K562 (cell line): ENCODE measurements around the gene RPS6KA4. TPM values are rescaled to one million over a fixed set of nuclear protein-coding genes. Genes with fewer than 3 reads are reported as not detected.

Experiments
- ATAC-seq: fragments of 200-7000 bp; cut with Tn5 transposase; 3 replicates; pipeline ENCODE4 v1.9.1; 2020; ENCODE audit warnings: moderate library complexity
- BruUV-seq: library from RNA; stranded (reverse); fragments of 400-500 nt; replicated peaks from 2 replicates; lab custom pipeline; 2021; lab: Mats Ljungman, UMichigan
- CTCF ChIA-PET: fragments of 300-600 bp; formaldehyde crosslinking; extraction: SDS; loops from one replicate; lab custom pipeline; 2021; ENCODE audit warnings: low intra/inter-chr PET ratio; lab: Yijun Ruan, JAX
- POLR2A ChIA-PET: fragments of 300-600, 350-650 bp; sonication (Branson Sonifier 250); formaldehyde crosslinking; extraction: SDS; loops from one replicate; lab custom pipeline; 2021; ENCODE audit warnings: antibody characterized with exemption, inconsistent platforms; lab: Yijun Ruan, JAX
- DNase-seq, 4 experiments: peaks; one replicate each; pipeline versions ENCODE4 v3.0.0 to v3.0.0-alpha.2; 2011 to 2018; ENCODE audit warnings: low spot score in 3 of 4, mixed read lengths in 3 of 4; ENCODE audit errors: extremely low read depth in 1 of 4
- FAIRE-seq: peaks from 2 replicates; lab custom pipeline; 2011; peaks lifted over from hg19 to GRCh38; lab: Jason Lieb, UNC
- H2AFZ ChIP-seq: 2 replicates; pipeline ENCODE4 v1.6.0; 2011; ENCODE audit warnings: low read depth, low read length, control low read depth, inconsistent platforms
- H3K27ac ChIP-seq: fragments of 200-600 bp; 3 replicates; pipeline ENCODE4 v1.8.0; 2011; ENCODE audit warnings: low read depth, mild to moderate bottlenecking, control low read depth, inconsistent platforms, low read length, moderate library complexity, mixed read lengths; ENCODE audit errors: extremely low read depth
- H3K27me3 ChIP-seq, 2 experiments: fragments of 300-600 bp in 1 of 2; 2 replicates in 1 of 2; 3 replicates in 1 of 2; pipeline versions ENCODE4 v1.6.0 to v1.8.0; 2011; ENCODE audit warnings: inconsistent platforms in 2 of 2, low read length in 2 of 2, mild to moderate bottlenecking in 1 of 2, mixed read lengths in 1 of 2, moderate library complexity in 1 of 2; ENCODE audit not compliant: control insufficient read depth in 2 of 2, insufficient read depth in 2 of 2
- H3K36me3 ChIP-seq: fragments of 300-600 bp; 3 replicates; pipeline ENCODE4 v1.8.0; 2011; ENCODE audit warnings: mild to moderate bottlenecking, low read length, inconsistent platforms; ENCODE audit not compliant: control insufficient read depth, insufficient read depth
- H3K4me1 ChIP-seq, 2 experiments: fragments of 200-600 bp in 1 of 2; replicated peaks in 1 of 2; 2 replicates in 1 of 2; 3 replicates in 1 of 2; pipeline versions ENCODE4 v1.5.1 to v1.8.0; 2011; ENCODE audit warnings: inconsistent platforms in 2 of 2, low read length in 2 of 2, mild to moderate bottlenecking in 1 of 2, mixed read lengths in 1 of 2, moderate library complexity in 1 of 2; ENCODE audit not compliant: control insufficient read depth in 2 of 2, insufficient read depth in 2 of 2
- H3K4me2 ChIP-seq: 2 replicates; pipeline ENCODE4 v1.6.1; 2011; ENCODE audit warnings: low read length, control low read depth, inconsistent platforms, mixed read lengths; ENCODE audit not compliant: insufficient read depth
- H3K4me3 ChIP-seq: fragments of 200-600 bp; sonication (generic), shearing (Covaris generic); 2 replicates; pipeline ENCODE4 v1.5.1; 2016; ENCODE audit warnings: control low read depth, inconsistent platforms
- H3K79me2 ChIP-seq: fragments of 200-600 bp; 3 replicates; pipeline ENCODE4 v1.8.0; 2011; ENCODE audit warnings: low read length, inconsistent platforms; ENCODE audit not compliant: control insufficient read depth, insufficient read depth
- H3K9ac ChIP-seq, 2 experiments: 2 replicates each; pipeline versions ENCODE4 v1.6.0 to v1.6.1; 2011; ENCODE audit warnings: low read depth in 2 of 2, low read length in 2 of 2, control low read depth in 1 of 2, inconsistent platforms in 1 of 2, mild to moderate bottlenecking in 1 of 2, mixed read lengths in 1 of 2; ENCODE audit not compliant: insufficient read depth in 1 of 2
- H3K9me1 ChIP-seq: one replicate; pipeline ENCODE4 v1.6.0; 2011; ENCODE audit warnings: inconsistent platforms, mild to moderate bottlenecking, low read length, moderate library complexity; ENCODE audit not compliant: control insufficient read depth, insufficient read depth
- H3K9me3 ChIP-seq: replicated peaks from 2 replicates; pipeline ENCODE4 v1.5.1; 2011; ENCODE audit warnings: low read depth, low read length, inconsistent platforms; ENCODE audit not compliant: control insufficient read depth, insufficient read depth
- H4K20me1 ChIP-seq: replicated peaks from 2 replicates; pipeline ENCODE4 v1.6.1; 2011; ENCODE audit warnings: low read length, inconsistent platforms, mixed read lengths; ENCODE audit not compliant: control insufficient read depth, insufficient read depth
- DEAF1 ChIP-seq: fragments of 450-650 bp; formaldehyde crosslinking; IDR thresholded peaks from 2 replicates; pipeline ENCODE4 v1.4.0; 2020; ENCODE audit warnings: mild to moderate bottlenecking, moderate library complexity
- NFXL1 ChIP-seq: fragments of 450-650 bp; formaldehyde crosslinking; IDR thresholded peaks from 2 replicates; pipeline ENCODE4 v1.4.0; 2021; ENCODE audit warnings: mild to moderate bottlenecking
- NONO ChIP-seq, 2 experiments: fragments of 200-400 bp in 1 of 2; fragments of 450-650 bp in 1 of 2; formaldehyde crosslinking in 1 of 2; IDR thresholded peaks; 2 replicates each; pipeline ENCODE4 v1.6.1; 2017; ENCODE audit warnings: low read depth in 2 of 2, mild to moderate bottlenecking in 2 of 2, moderate library complexity in 2 of 2, low read length in 1 of 2
- RAD21 ChIP-seq, 2 experiments: fragments of 250-450 bp in 1 of 2; fragments of 450-650 bp in 1 of 2; sonication (Bioruptor Pico) in 1 of 2; formaldehyde crosslinking in 1 of 2; IDR thresholded peaks in 1 of 2; conservative IDR thresholded peaks in 1 of 2; 2 replicates each; pipeline versions ENCODE4 v1.4.0 to v1.8.0; 2020 to 2022; ENCODE audit warnings: mild to moderate bottlenecking in 2 of 2, moderate library complexity in 1 of 2
- RAD51 ChIP-seq: fragments of 450-650 bp; IDR thresholded peaks from 2 replicates; pipeline ENCODE4 v1.7.1; 2016; ENCODE audit warnings: low read depth, mild to moderate bottlenecking, borderline replicate concordance
- ZNF408 ChIP-seq: fragments of 250-450 bp; sonication (Bioruptor Pico); IDR thresholded peaks from 2 replicates; pipeline ENCODE4 v1.4.0; 2020; ENCODE audit warnings: low read depth, mild to moderate bottlenecking, moderate library complexity
- ZNF77 ChIP-seq: fragments of 250-450 bp; sonication (Bioruptor Pico); IDR thresholded peaks from 2 replicates; pipeline ENCODE4 v1.5.0; 2020
- ZZZ3 ChIP-seq: fragments of 450-650 bp; IDR thresholded peaks from 2 replicates; pipeline ENCODE4 v1.6.1; 2016; ENCODE audit warnings: antibody characterized with exemption, mild to moderate bottlenecking, moderate library complexity
- WGBS: fragments of 100-300 bp; shearing (Covaris generic); methylation state at CpG from one replicate; pipeline ENCODE4 v1.1.6; 2016; ENCODE audit warnings: low coverage, mixed read lengths; ENCODE audit not compliant: insufficient coverage; ENCODE audit errors: missing lambda C conversion rate; 5-methylcytosine and 5-hydroxymethylcytosine counted together
- in situ Hi-C: fragments of 300-500 bp; cut with MboI; formaldehyde crosslinking; loops from 4 replicates; pipeline ENCODE4 v1.15.0; 2018; ENCODE audit warnings: inconsistent platforms, mixed read lengths
- intact Hi-C: fragments of 100-400 bp; cut with micrococcal nuclease; formaldehyde crosslinking; loops from 2 replicates; pipeline ENCODE4 v1.14.2; 2022
- polyA plus RNA-seq, 8 experiments: library from polyadenylated mRNA; depleted of rRNA in 4 of 8; stranded (reverse) in 5 of 8; unstranded in 3 of 8; fragments of >200 nt; fragmentation: Nextera tagmentation in 2 of 8; fragmentation: Illumina TruSeq in 1 of 8; extraction: Ambion mirVana in 2 of 8; extraction: Trizol in 1 of 8; gene quantifications; 2 replicates each; pipeline versions ENCODE4 v1.2.1 to v1.2.3, GENCODE V29; 2011 to 2014; ENCODE audit warnings: inconsistent platforms in 1 of 8, missing spikeins in 1 of 8
- total RNA-seq, 7 experiments: library from RNA; depleted of rRNA in 6 of 7; stranded (reverse); fragments of >200 nt in 6 of 7; fragmentation: Illumina TruSeq in 2 of 7; extraction: Trizol in 2 of 7; gene quantifications; 2 replicates each; pipeline versions ENCODE4 v1.2.1 to v1.2.3, GENCODE V29; 2011 to 2021; ENCODE audit warnings: low replicate concordance in 1 of 7
- TF ChIP-seq, protein P1 (sequence below), 2 experiments: fragments of 450-650 bp in 1 of 2; sonication (generic) in 1 of 2; formaldehyde crosslinking in 1 of 2; IDR thresholded peaks; 2 replicates each; pipeline versions ENCODE4 v1.7.1 to v1.9.0; 2016 to 2022; ENCODE audit warnings: inconsistent platforms in 1 of 2, mild to moderate bottlenecking in 1 of 2, missing genetic modification reagents in 1 of 2

The RPS6KA4 gene
- total and polyA plus RNA-seq, 9 of the 15 experiments (the other 6 are each of a cell fraction or from before 2014, with no cell fraction given), result 0.15 to 23.8 (median 9.8) TPM

DNA sequence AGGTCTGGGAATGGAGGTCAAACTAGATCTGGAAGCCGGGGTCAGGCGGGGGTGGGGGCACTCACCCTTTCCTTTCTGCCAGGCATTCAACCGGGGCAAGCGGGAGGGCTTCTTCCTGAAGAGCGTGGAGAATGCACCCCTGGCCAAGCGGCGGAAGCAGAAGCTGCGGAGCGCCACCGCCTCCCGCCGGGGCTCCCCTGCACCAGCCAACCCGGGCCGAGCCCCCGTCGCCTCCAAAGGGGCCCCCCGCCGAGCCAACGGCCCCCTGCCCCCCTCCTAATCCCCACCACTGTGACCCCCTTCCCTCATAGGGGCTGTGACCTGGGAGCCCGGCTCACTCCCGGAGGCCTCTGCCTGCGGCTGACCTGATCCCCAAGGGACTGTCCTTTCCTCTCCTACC, 12.2 kb downstream of the RPS6KA4 start (continued):
- TF ChIP-seq RAD21 (CRISPR knock-in tag; conservative IDR thresholded peaks at IDR 0.05 in 1 of 2, IDR thresholded peaks at IDR 0.05 in 1 of 2), result no peak

- no peak for DNase-seq
- Histone ChIP-seq H3K36me3 (peaks cover 30% of the 10 kb centered on the region; the same call in 2 of the 3 replicates), H3K79me2 (no peaks in the 10 kb centered on the region), H3K9me3 (no peaks in the 10 kb centered on the region; the same call in 1 of the 2 replicates), H3K27ac (no peak overlapping the region), H3K4me2 (no peak overlapping the region), H2AFZ (no peak overlapping the region; the same call in 1 of the 2 replicates), H4K20me1 (no peaks in the 10 kb centered on the region), H3K9ac (no peak overlapping the region), H3K4me3 (no peak overlapping the region), H3K9me1 (no peaks in the 10 kb centered on the region), H3K27me3 (no peaks in the 10 kb centered on the region), H3K4me1 (peaks cover 0 to 26% of the 10 kb centered on the region in 2 experiments; a peak in 2 of 5 replicates)
- ChIA-PET CTCF (no interaction called here), POLR2A (interaction anchor here (0.6 to 1.3 kb wide), 6 partner anchors 9 to 380 kb away, joined by 3 to 5 read pairs (median 4); no protein-coding TSS in a partner anchor)
- 90% methylated on average over 6 of the region's 6 CpGs for whole genome bisulfite sequencing
- no peak for FAIRE-seq
- no peak for ATAC-seq
- BruUV-seq, result no TSS peak
- in situ Hi-C loops, result no loop called here
- intact Hi-C loops, result no loop called here
- TF ChIP-seq, protein P1, sequence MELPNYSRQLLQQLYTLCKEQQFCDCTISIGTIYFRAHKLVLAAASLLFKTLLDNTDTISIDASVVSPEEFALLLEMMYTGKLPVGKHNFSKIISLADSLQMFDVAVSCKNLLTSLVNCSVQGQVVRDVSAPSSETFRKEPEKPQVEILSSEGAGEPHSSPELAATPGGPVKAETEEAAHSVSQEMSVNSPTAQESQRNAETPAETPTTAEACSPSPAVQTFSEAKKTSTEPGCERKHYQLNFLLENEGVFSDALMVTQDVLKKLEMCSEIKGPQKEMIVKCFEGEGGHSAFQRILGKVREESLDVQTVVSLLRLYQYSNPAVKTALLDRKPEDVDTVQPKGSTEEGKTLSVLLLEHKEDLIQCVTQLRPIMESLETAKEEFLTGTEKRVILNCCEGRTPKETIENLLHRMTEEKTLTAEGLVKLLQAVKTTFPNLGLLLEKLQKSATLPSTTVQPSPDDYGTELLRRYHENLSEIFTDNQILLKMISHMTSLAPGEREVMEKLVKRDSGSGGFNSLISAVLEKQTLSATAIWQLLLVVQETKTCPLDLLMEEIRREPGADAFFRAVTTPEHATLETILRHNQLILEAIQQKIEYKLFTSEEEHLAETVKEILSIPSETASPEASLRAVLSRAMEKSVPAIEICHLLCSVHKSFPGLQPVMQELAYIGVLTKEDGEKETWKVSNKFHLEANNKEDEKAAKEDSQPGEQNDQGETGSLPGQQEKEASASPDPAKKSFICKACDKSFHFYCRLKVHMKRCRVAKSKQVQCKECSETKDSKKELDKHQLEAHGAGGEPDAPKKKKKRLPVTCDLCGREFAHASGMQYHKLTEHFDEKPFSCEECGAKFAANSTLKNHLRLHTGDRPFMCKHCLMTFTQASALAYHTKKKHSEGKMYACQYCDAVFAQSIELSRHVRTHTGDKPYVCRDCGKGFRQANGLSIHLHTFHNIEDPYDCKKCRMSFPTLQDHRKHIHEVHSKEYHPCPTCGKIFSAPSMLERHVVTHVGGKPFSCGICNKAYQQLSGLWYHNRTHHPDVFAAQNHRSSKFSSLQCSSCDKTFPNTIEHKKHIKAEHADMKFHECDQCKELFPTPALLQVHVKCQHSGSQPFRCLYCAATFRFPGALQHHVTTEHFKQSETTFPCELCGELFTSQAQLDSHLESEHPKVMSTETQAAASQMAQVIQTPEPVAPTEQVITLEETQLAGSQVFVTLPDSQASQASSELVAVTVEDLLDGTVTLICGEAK (IDR thresholded peaks at IDR 0.05), result no peak
- TF ChIP-seq, protein P1 (CRISPR knock-in tag; IDR thresholded peaks at IDR 0.05), result no peak
- TF ChIP-seq NONO (IDR thresholded peaks at IDR 0.05; ENCODE audit: low read depth in 2 of 2, low read length in 1 of 2), result no peak
- TF ChIP-seq ZNF408 (CRISPR knock-in tag), result no peak
- TF ChIP-seq RAD51, result no peak
- no peak for TF ChIP-seq ZZZ3
- TF ChIP-seq DEAF1, result no peak
- TF ChIP-seq ZNF77, result no peak
- no peak for TF ChIP-seq NFXL1 (CRISPR knock-in tag)
Observed at GRCh38 chr11:64372021-64372420, 13.1 kb downstream of the RPS6KA4 start.
